ENCODE results near the gene COPS9.

COPS9 gene

GRCh38 chr2:240134956-240135520 is 1.1 kb downstream of the COPS9 start:
- DNase-seq (ENCODE audit: low read depth in 2 of 2), result no peak

DNA sequence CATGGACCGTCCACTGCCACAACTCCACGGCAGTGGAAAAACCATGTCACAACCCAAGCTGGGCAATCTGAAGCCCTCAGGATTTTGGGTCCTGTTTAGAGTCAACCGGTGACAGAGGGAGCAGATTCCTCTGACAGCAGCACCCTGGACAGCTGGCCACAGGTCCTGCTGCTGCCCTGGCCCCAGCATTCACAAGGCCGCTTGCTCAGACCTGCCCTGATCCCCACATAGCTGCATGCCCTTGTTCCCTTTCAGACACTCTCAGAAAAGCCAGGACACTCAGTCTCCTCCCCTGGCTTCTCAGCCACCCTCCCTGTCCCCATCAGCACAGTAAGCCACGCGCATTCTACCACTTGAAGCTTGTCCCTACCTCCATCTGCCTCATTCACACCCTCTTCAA is 1.6 kb downstream of the COPS9 start:
- no peak for DNase-seq (ENCODE audit: low read depth in 2 of 2)

DNA sequence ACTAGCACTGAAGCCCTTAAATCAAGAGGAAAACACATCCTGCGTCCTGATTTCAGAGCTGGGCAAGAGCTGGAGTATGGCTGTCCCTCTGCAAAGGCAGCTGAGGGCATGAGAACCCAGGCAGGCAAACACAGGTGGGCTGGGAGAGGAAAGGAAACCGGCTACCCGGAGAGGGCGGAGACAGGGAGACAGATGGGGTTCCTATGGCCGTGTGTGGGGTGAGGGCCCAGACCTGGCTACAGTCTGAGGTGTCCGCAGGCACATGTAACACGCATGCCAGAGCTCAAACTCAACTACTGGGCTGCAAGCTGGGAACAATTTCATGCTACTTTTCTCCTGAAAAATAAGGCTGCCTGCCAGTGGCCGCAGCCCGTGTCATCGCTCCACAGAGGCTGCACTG is 2.7 kb downstream of the COPS9 start:
- DNase-seq (ENCODE audit: low read depth in 2 of 2), result no peak

- DNase-seq (ENCODE audit: low read depth in 2 of 2), result no peak
These were observed 3.5 kb downstream of the COPS9 start for GRCh38 chr2:240132651-240132980.

- DNase-seq (ENCODE audit: low read depth in 2 of 2), result no peak
These were observed 4.0 kb downstream of the COPS9 start for GRCh38 chr2:240131941-240132650.

DNA sequence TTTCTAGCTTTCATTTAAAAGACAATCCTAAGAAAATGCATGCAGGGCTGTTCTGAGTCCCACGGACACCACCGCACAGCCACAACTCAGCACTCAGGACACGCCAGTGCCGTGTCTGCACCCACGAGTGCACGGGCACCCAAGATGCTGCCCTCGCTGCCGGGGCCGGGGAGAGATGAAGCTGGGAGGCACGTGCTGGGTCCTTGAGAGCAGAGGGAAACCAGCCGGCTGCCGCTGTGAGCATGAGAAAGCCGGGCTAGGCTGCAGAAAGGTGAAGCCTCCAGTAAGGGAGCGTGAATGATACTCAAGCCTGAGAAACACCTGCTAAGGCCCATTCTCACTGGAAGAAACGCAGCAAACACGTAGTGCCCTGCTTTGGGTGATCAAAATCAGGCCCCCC is 4.8 kb downstream of the COPS9 start:
- no peak for DNase-seq (ENCODE audit: low read depth in 2 of 2)

GRCh38 chr2:240130393-240131195 is 5.5 kb downstream of the COPS9 start:
- DNase-seq (ENCODE audit: low read depth in 2 of 2), result no peak

GRCh38 chr2:240129731-240130392 is 6.2 kb downstream of the COPS9 start:
- no peak for DNase-seq (ENCODE audit: low read depth in 2 of 2)

- DNase-seq (ENCODE audit: low read depth in 2 of 2), result no peak
These were observed 6.8 kb downstream of the COPS9 start for GRCh38 chr2:240129311-240129710.

DNA sequence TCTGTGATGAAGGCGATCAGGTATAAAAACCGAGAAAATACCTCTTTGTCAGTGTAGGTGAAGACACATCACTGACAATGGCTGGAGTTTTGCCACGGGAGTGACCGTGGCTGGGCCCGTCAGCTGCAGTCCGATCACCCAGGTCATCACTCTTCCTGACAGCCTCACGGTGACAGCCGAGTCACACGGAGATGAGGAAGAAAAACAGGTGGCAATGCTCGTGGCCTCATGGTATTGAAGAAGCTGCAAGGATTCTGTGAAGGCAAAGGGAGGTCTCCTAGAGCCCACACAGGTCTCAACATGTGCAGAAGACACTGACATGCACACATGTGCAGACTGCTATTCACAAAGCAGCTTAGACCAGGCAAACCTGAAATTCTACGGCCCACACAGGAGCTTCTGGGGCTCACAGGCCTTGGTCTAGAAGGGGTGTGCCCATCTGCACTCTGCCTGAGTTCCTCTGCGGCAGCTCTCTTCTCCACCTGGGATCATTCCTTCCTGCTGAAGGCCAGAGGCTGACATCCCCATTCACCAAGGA is 7.4 kb downstream of the COPS9 start:
- no peak for DNase-seq (ENCODE audit: low read depth in 2 of 2)

GRCh38 chr2:240127911-240128607 is 8.0 kb downstream of the COPS9 start:
- DNase-seq (ENCODE audit: low read depth in 2 of 2), result no peak

- DNase-seq (ENCODE audit: low read depth in 2 of 2), result no peak
These were observed 8.8 kb downstream of the COPS9 start for GRCh38 chr2:240127191-240127750.

GRCh38 chr2:240126731-240127130 is 9.4 kb downstream of the COPS9 start:
- DNase-seq (ENCODE audit: low read depth in 2 of 2), result no peak

GRCh38 chr2:240125742-240126141 is 10.4 kb downstream of the COPS9 start:
- DNase-seq (ENCODE audit: low read depth in 2 of 2), result no peak

DNA sequence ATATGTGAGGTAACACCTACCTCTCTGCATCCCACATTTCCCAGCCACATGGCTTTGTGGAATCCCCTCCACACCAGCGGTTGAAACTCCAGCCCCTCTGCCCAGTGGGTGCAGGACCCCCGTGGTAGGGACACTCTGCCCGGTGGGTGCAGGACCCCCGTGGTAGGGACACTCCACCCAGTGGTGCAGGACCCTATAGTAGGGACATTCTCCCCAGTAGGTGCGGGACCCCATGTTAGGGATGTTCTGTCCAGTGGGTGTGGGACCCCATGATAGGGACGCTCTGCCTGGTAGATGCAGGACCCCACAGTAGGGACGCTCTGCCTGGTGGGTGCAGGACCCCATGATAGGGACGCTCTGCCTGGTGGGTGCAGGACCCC is 11.5 kb downstream of the COPS9 start:
- no peak for DNase-seq (ENCODE audit: low read depth in 2 of 2)

GRCh38 chr2:240123821-240124650 is 12.1 kb downstream of the COPS9 start:
- DNase-seq (ENCODE audit: low read depth in 2 of 2), result no peak

- no peak for DNase-seq (ENCODE audit: low read depth in 2 of 2)
These were observed 14.4 kb downstream of the COPS9 start for GRCh38 chr2:240121675-240122074.

DNA sequence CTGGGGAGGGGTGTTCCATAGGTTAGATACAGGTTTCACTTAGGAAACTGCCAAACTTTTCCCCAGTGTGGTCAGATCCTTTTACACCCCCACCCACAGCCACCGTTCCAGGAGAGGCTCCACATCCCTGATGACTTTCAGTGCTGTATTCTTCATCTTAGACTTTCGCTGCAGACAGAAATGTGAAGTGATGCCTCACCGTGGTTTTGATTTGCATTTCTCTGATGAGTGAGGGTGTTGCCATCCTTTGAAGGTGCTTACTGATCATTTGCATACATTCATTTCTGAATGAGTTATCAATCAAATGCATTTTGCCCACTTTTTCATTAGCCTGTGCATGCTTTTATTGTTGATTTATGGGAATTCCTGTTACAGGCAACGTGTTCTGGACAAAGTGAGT is 14.9 kb downstream of the COPS9 start:
- DNase-seq (ENCODE audit: low read depth in 2 of 2), result no peak

DNA sequence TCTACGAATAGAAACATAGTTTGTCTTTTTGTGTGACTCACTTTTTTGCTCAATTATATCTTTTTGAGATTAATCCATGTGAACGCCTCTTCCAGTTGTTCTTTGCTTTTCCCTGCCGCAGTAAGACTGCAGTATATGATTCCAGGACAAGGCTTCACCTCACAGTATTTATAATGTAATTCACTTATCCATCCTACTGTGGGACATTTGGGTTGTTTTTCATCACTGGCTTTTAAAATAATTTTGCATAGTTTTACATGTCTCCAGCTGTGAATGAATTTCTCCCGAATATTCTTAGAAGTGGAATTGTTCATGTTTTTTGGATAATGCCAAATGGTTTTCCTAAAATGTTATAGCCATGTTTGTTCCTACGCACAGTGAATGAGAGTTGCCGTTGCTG is 21.9 kb downstream of the COPS9 start:
- DNase-seq (ENCODE audit: low read depth in 2 of 2), result no peak

GRCh38 chr2:240112914-240113690 is 23.0 kb downstream of the COPS9 start:
- DNase-seq (ENCODE audit: low read depth in 2 of 2), result no peak

All from activated CD4-positive, alpha-beta T cell treated with anti-CD3 and anti-CD28 coated beads for 24 hours (primary cell).